GM12878 (cell line): ENCODE data around the gene AVEN. TPM values are rescaled to one million over a fixed set of nuclear protein-coding genes. Genes with fewer than 3 reads are reported as not detected.

Experiments
- ATAC-seq: fragments of 200-7000 bp; cut with Tn5 transposase; 3 replicates; pipeline ENCODE4 v1.9.1; 2020; ENCODE audit warnings: mild to moderate bottlenecking, moderate library complexity
- BruUV-seq: library from RNA; stranded (reverse); fragments of 400-500 nt; replicated peaks from 2 replicates; lab custom pipeline; 2021; lab: Mats Ljungman, UMichigan
- CTCF ChIA-PET: fragments of 300-600 bp; sonication (Branson Sonifier 250); formaldehyde crosslinking; extraction: SDS; loops from one replicate; lab custom pipeline; 2021; ENCODE audit warnings: inconsistent platforms; lab: Yijun Ruan, JAX
- POLR2A ChIA-PET: fragments of 350-600 bp; formaldehyde crosslinking; extraction: SDS; loops from one replicate; lab custom pipeline; 2021; ENCODE audit warnings: inconsistent platforms; lab: Charles Lee
- RAD21 ChIA-PET: fragments of 300-600 bp; sonication (Branson Sonifier 250); formaldehyde crosslinking; loops from one replicate; lab custom pipeline; 2023; ENCODE audit warnings: antibody characterized with exemption; ENCODE audit not compliant: unreplicated experiment; lab: Charles Lee
- SMC1A ChIA-PET: fragments of 300-600 bp; sonication (Branson Sonifier 250); formaldehyde crosslinking; loops from one replicate; lab custom pipeline; 2023; ENCODE audit not compliant: unreplicated experiment, uncharacterized antibody; lab: Charles Lee
- DNase-seq: peaks from one replicate; pipeline ENCODE4 v3.0.0-alpha.2; 2011; ENCODE audit warnings: low read depth, low spot score
- FAIRE-seq: peaks from 3 replicates; lab custom pipeline; 2011; peaks lifted over from hg19 to GRCh38; lab: Jason Lieb, UNC
- H2AFZ ChIP-seq: 2 replicates; pipeline ENCODE4 v1.6.0; 2011; ENCODE audit warnings: low read depth, low read length, control low read depth; ENCODE audit not compliant: control insufficient read depth
- H3K27ac ChIP-seq: 2 replicates; pipeline ENCODE4 v1.5.1; 2011; ENCODE audit warnings: control low read depth; ENCODE audit not compliant: control insufficient read depth, insufficient read depth
- H3K27me3 ChIP-seq, 2 experiments: replicated peaks in 1 of 2; 2 replicates each; pipeline versions ENCODE4 v1.6.0 to v1.6.1; 2011; ENCODE audit warnings: low read length in 1 of 2; ENCODE audit not compliant: control insufficient read depth in 2 of 2, insufficient read depth in 2 of 2
- H3K36me3 ChIP-seq, 2 experiments: 2 replicates each; pipeline ENCODE4 v1.5.1; 2011; ENCODE audit warnings: low read length in 1 of 2; ENCODE audit not compliant: control insufficient read depth in 2 of 2, insufficient read depth in 2 of 2
- H3K4me1 ChIP-seq: 2 replicates; pipeline ENCODE4 v1.6.1; 2011; ENCODE audit warnings: mild to moderate bottlenecking, low read length, moderate library complexity, mixed read lengths; ENCODE audit not compliant: control insufficient read depth, insufficient read depth
- H3K4me2 ChIP-seq: 2 replicates; pipeline ENCODE4 v1.6.0; 2011; ENCODE audit warnings: control low read depth; ENCODE audit not compliant: control insufficient read depth, insufficient read depth
- H3K4me3 ChIP-seq: fragments of 200-600 bp; sonication (generic); 2 replicates; pipeline ENCODE4 v1.5.1; 2016
- H3K79me2 ChIP-seq: 2 replicates; pipeline ENCODE4 v1.6.0; 2011; ENCODE audit warnings: low read length; ENCODE audit not compliant: control insufficient read depth, insufficient read depth
- H3K9ac ChIP-seq: 2 replicates; pipeline ENCODE4 v1.8.0; 2011; ENCODE audit warnings: low read length, control low read depth, mixed read lengths; ENCODE audit not compliant: control insufficient read depth, insufficient read depth
- H3K9me3 ChIP-seq: replicated peaks from 3 replicates; pipeline ENCODE4 v1.5.1; 2011; ENCODE audit warnings: mild to moderate bottlenecking, low read length; ENCODE audit not compliant: control insufficient read depth, insufficient read depth
- H4K20me1 ChIP-seq: 2 replicates; pipeline ENCODE4 v1.6.0; 2011; ENCODE audit not compliant: control insufficient read depth, insufficient read depth
- BACH1 ChIP-seq: fragments of 450-650 bp; IDR thresholded peaks from 2 replicates; pipeline ENCODE4 v1.6.1; 2017; ENCODE audit warnings: mild to moderate bottlenecking, borderline replicate concordance
- CREB1 ChIP-seq: IDR thresholded peaks from 2 replicates; pipeline ENCODE4 v1.6.1; 2012; ENCODE audit warnings: low read depth, mild to moderate bottlenecking, inconsistent platforms
- ETV6 ChIP-seq, 2 experiments: fragments of 450-650 bp in 1 of 2; IDR thresholded peaks in 1 of 2; conservative IDR thresholded peaks in 1 of 2; 2 replicates each; pipeline ENCODE4 v1.6.1; 2014; ENCODE audit warnings: antibody characterized with exemption in 1 of 2, borderline replicate concordance in 1 of 2, low read depth in 1 of 2, mild to moderate bottlenecking in 1 of 2, moderate library complexity in 1 of 2
- FOXM1 ChIP-seq: IDR thresholded peaks from 2 replicates; pipeline ENCODE4 v1.6.1; 2012; ENCODE audit warnings: low read depth, mild to moderate bottlenecking, inconsistent platforms, low read length, moderate library complexity
- IRF4 ChIP-seq: IDR thresholded peaks from 2 replicates; pipeline ENCODE4 v1.6.1; 2011; ENCODE audit warnings: low read depth, low read length
- POLR2A ChIP-seq: IDR thresholded peaks from 2 replicates; pipeline ENCODE4 v1.6.1; 2011; ENCODE audit warnings: low read depth, mild to moderate bottlenecking, low read length
- RAD21 ChIP-seq: IDR thresholded peaks from 2 replicates; pipeline ENCODE4 v1.6.1; 2011; ENCODE audit warnings: mild to moderate bottlenecking, low read depth, low read length, moderate library complexity; ENCODE audit not compliant: insufficient read depth
- RFX5 ChIP-seq: IDR thresholded peaks from 2 replicates; pipeline ENCODE4 v1.6.1; 2011; ENCODE audit warnings: low read depth, low read length, improper control_type of control experiment
- SPI1 ChIP-seq: IDR thresholded peaks from 2 replicates; pipeline ENCODE4 v1.6.1; 2011; ENCODE audit warnings: low read depth, mild to moderate bottlenecking, low read length, moderate library complexity, borderline replicate concordance; ENCODE audit not compliant: insufficient read depth
- SREBF2 ChIP-seq: IDR thresholded peaks from 2 replicates; pipeline ENCODE4 v1.6.1; 2012; ENCODE audit warnings: mild to moderate bottlenecking, low read length
- WGBS: methylation state at CpG from one replicate; pipeline ENCODE4 v1.1.6; 2016; ENCODE audit warnings: low lambda C conversion rate; ENCODE audit not compliant: insufficient replicate concordance, insufficient coverage; ENCODE audit errors: missing lambda C conversion rate; 5-methylcytosine and 5-hydroxymethylcytosine counted together
- in situ Hi-C: fragments of 300-500 bp; cut with MboI; formaldehyde crosslinking; loops from 9 replicates; pipeline ENCODE4 v1.14.3; 2018; ENCODE audit warnings: mixed read lengths
- intact Hi-C: fragments of 100-400 bp; cut with micrococcal nuclease; formaldehyde crosslinking; loops from one replicate; pipeline ENCODE4 v1.14.2; 2022; ENCODE audit not compliant: unreplicated experiment
- polyA plus RNA-seq, 11 experiments: library from polyadenylated mRNA; depleted of rRNA in 4 of 11; unstranded in 6 of 11; stranded (reverse) in 5 of 11; fragments of >200 nt; fragmentation: Nextera tagmentation in 4 of 11; fragmentation: Illumina TruSeq in 1 of 11; extraction: Ambion mirVana in 4 of 11; extraction: Trizol in 1 of 11; gene quantifications; 1 replicate in 1 of 11; 2 replicates in 10 of 11; pipeline versions ENCODE4 v1.2.1 to v1.2.3, GENCODE V29; 2011 to 2016; ENCODE audit warnings: inconsistent platforms in 2 of 11, missing spikeins in 2 of 11, low read depth in 1 of 11
- total RNA-seq, 4 experiments: library from RNA; depleted of rRNA in 3 of 4; stranded (reverse); fragments of >200 nt in 3 of 4; fragmentation: Illumina TruSeq in 1 of 4; extraction: Trizol in 1 of 4; gene quantifications; 2 replicates each; pipeline versions ENCODE4 v1.2.1 to v1.2.3, GENCODE V29; 2013 to 2021

Gene AVEN
- total and polyA plus RNA-seq, 10 of the 15 experiments (the other 5 are each of a cell fraction or from before 2014, with no cell fraction given) = 1.4 to 15.1 (median 10.5) TPM

DNA sequence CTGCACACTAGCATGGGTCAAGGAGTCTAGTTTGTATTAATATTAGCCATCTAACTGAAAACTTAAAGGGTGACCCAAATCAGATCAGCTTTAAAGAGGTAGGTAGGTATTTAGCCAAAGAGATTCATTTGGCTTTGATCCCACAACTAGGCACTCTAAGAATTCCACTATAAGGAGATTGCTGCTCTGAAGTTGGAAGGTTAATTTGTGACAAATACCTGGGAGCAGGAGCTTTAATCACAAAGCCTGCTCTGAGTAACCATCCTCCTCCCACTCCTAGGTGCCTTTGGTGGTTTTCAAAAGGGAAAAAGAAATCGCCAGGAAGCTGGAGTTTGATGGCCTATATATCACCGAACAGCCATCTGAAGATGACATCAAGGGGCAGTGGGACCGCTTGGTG lies 191.0 kb downstream of the AVEN start:
- TF ChIP-seq CREB1 = no peak
- no peak for TF ChIP-seq IRF4
- no peak for TF ChIP-seq FOXM1
- no peak for TF ChIP-seq SPI1
- no peak for TF ChIP-seq BACH1
- TF ChIP-seq SREBF2 = no peak
- TF ChIP-seq RFX5 = no peak
- TF ChIP-seq, all 136 proteins: peak for 0
- no peak overlapping the region for H3K4me3 ChIP-seq
- ChIA-PET POLR2A (no interaction called here), SMC1A (interaction anchor here (0.5 kb wide), 1 partner anchor 153 kb away, joined by 3 read pairs; no protein-coding TSS in a partner anchor), RAD21 (no interaction called here), CTCF (no interaction called here)
- 64% methylated on average over 3 of the region's 3 CpGs for WGBS
- no peak for ATAC-seq
- DNase-seq = no peak
- H4K20me1 ChIP-seq = no peaks in the 10 kb centered on the region
- no peak overlapping the region for H3K9ac ChIP-seq
- no peaks in the 10 kb centered on the region for H3K79me2 ChIP-seq
- no peak for FAIRE-seq
- in situ Hi-C loops (no loop called here), intact Hi-C loops (no loop called here)
- no peaks in the 10 kb centered on the region for H3K4me1 ChIP-seq
- H3K9me3 ChIP-seq = no peaks in the 10 kb centered on the region
- H3K36me3 ChIP-seq = no peaks in the 10 kb centered on the region
- no peak overlapping the region for H2AFZ ChIP-seq
- H3K4me2 ChIP-seq = no peak overlapping the region
- BruUV-seq = no TSS peak
- H3K27ac ChIP-seq = no peak overlapping the region
- H3K27me3 ChIP-seq = no peaks in the 10 kb centered on the region

DNA sequence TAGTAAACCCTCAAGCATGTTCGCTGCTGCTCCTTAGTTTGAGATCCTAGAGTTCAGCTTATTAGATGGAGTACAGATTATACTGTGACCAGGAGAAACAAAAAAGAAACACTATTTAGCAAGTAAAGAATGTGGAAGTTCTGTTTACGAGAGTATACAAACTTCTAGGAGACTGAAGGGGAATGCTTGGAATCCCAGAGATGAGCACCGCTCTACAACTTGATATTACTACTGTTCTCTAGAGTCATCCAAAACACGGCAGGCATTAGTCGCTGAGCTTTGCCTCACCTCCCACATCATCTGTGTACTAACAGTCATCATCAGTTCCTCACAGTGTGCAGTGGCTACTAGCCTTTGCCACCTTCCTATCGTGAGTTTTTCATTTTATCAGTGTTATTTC lies 192.1 kb downstream of the AVEN start:
- no peak overlapping the region for H3K27ac ChIP-seq
- in situ Hi-C loops (no loop called here), intact Hi-C loops (no loop called here)
- DNase-seq (no peak), FAIRE-seq (no peak), ATAC-seq (no peak)
- no peaks in the 10 kb centered on the region for H4K20me1 ChIP-seq
- POLR2A ChIA-PET = no interaction called here
- whole genome bisulfite sequencing = 56% methylated on average over 6 of the region's 6 CpGs
- CTCF ChIA-PET = no interaction called here
- no peak for TF ChIP-seq ETV6 (conservative IDR thresholded peaks at IDR 0.05 in 1 of 2, IDR thresholded peaks at IDR 0.05 in 1 of 2; ENCODE audit: borderline replicate concordance in 1 of 2, low read depth in 1 of 2)
- TF ChIP-seq RAD21 = no peak
- TF ChIP-seq POLR2A = no peak
- H3K79me2 ChIP-seq = no peaks in the 10 kb centered on the region
- H3K4me3 ChIP-seq = no peak overlapping the region
- no peaks in the 10 kb centered on the region for H3K4me1 ChIP-seq
- SMC1A ChIA-PET = no interaction called here
- no TSS peak for BruUV-seq
- no peaks in the 10 kb centered on the region for H3K36me3 ChIP-seq
- H3K9ac ChIP-seq = no peak overlapping the region
- H2AFZ ChIP-seq = no peak overlapping the region
- H3K27me3 ChIP-seq = no peaks in the 10 kb centered on the region
- H3K9me3 ChIP-seq = no peaks in the 10 kb centered on the region
- H3K4me2 ChIP-seq = no peak overlapping the region
- RAD21 ChIA-PET = no interaction called here
